Activated CD4-positive, alpha-beta T cell treated with anti-CD3 and anti-CD28 coated beads for 48 hours (primary cell): ENCODE measurements around the gene NTNG2.
A peak's percentile ranks its signal among the peaks of the same experiment; 100 is the strongest.

Source experiments
- DNase-seq: peaks from one replicate; pipeline ENCODE4 v3.0.0-alpha.2; 2020

The NTNG2 gene

DNA sequence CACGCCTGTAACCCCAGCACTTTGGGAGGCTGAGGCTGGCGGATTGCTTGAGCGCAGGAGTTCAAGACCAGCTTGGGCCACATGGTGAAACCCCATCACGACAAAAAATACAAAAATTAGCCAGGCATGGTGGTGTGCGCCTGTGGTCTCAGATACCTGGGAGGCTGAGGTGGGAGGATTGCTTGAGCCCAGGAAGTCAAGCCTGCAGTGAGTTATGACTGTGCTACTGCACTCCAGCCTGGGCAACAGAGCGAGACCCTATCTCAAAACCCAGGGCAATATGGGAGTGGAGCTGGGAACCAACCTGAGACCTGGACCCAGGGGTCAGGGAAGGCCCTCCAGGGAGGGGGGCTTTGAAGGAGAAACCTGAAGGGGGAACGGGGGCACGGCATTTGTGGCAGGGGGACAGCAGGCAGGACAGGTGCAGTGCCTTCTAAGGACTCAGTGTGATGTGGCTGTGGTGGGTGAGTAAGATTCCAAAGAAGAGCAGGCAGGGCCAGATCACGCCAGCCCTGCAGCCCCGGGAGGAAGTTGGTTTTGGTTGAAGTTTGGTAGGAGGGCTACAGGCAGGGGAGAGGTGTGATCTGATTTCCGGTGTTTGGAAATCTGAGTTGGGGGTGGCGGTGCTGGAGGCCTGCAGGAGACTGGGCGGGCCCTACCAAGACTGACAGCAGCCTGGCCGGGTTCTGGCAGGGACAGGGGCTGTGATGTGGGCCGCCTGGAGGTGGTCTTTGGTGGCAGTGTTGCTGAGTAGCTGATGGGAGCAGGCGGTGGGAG, 46.2 kb downstream of the NTNG2 start:
- peak; percentile 29 for DNase-seq

DNA sequence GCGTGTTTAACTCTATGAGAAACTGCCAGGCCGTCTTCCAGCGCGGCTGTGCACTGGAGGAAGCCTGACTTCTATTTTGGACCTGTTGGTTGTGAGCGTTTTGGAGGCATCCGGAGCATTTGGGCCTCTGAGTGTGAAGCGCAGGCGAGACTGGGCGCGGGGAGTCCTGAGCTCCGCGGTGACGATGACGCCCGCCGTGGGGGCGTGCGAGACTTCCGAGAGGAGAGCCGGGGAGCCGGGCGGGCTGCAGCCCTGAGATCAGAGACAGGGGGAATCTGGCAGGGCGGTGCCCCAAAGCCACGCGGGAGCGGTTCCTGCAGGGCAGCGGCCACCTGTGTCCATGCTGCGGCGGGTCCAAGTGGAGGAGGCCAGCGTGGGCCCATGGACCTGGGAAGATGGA, 47.4 kb downstream of the NTNG2 start:
- DNase-seq: no peak

- peak; percentile 51 for DNase-seq
Measured at GRCh38 chr9:132210472-132211145, 48.8 kb downstream of the NTNG2 start.

- no peak for DNase-seq
Measured at GRCh38 chr9:132211570-132211969, 49.7 kb downstream of the NTNG2 start.

- no peak for DNase-seq
Measured at GRCh38 chr9:132214027-132214622, 52.3 kb downstream of the NTNG2 start.

DNA sequence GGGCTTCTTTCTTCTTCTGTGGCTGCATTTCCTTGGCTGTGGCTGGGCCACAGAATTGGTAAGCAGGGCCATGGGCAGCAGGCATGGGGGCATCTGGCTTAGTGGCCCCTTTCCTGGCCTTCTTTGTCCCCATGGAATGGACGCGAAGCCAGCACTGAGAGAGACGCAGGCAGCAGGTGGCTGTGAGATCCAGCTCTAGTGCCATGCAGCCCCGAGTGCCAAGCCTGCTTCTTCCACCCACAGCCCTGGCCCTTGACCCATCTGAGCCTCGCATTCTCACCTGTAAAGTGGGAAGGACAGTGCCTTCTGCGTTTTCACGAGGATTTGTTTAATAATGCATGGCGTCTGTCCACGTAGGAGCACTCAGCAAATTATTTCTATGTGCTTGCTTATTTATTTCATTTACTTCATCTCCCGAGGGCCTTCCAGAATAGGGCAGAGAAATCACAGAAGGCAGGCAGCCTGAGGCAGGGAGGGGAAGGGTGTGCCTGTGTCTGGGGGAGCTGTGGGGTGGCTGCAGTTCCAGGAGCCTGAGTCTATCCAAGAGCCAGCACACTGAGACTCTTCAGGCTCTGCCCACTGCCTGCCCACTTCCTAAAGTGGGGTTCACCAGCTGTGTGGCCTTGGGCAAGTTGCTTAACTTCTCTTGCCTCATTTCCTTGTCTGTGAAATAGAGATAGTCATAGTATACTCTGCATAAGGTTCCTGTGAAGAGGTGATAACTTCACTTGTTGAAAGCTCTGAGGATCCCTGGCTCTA, 55.2 kb downstream of the NTNG2 start:
- DNase-seq: no peak

- no peak for DNase-seq
Measured at GRCh38 chr9:132218208-132218607, 56.4 kb downstream of the NTNG2 start.

DNA sequence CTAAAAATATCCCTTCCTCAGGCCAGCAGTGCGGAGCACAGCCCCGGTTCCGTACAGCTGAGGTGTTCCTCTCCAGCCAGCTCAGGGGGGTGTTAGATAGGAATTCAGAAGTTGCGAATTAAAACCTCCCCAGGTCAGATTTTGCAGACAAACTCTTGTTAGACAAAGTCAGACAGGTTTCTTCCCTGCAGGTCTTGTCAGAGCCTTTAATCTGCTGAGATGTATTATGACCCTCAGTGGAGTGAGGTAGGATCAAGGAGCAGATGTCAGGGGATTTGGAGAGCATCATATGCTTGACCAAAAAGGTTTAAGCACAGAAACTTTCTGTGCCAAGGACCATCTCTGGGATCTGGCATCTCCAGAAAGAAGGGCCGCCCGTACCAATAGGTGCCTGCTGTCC, 60.1 kb downstream of the NTNG2 start:
- DNase-seq: no peak

GRCh38 chr9:132224645-132225044, 62.8 kb downstream of the NTNG2 start:
- no peak for DNase-seq

DNA sequence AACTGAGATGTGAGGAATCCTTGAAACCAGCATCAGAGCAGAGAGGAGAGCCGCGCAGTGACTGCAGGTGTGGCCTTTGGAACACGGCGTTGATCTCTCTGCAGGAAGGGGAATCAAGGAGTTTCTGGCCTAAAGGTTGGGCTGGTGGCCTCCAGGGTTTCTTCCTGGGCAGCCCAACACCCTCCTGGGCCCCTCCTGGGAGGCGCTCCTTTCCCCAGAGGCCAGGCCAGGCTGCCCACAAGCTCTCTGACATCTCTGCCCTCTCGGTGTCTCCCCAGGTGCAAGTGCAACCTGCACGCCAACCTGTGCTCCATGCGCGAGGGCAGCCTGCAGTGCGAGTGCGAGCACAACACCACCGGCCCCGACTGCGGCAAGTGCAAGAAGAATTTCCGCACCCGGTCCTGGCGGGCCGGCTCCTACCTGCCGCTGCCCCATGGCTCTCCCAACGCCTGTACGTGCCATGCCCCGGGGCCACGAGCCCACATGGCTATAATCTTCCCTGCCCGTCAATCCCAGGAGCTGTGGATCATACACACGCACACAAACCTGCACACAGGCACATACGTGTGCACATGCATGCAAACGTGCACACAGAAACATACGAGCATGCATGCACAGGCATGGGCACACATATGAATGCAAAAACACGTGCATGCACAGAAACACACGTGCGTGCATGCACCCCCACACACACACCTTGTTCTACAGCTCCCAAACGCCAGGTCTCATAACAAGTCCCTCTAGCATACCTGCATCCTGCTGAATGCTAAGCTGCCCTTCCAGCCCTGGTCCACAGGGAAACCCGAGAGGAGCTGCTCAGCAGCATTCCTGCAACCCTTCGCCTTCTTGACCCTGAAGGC, 64.9 kb downstream of the NTNG2 start:
- no peak for DNase-seq

DNA sequence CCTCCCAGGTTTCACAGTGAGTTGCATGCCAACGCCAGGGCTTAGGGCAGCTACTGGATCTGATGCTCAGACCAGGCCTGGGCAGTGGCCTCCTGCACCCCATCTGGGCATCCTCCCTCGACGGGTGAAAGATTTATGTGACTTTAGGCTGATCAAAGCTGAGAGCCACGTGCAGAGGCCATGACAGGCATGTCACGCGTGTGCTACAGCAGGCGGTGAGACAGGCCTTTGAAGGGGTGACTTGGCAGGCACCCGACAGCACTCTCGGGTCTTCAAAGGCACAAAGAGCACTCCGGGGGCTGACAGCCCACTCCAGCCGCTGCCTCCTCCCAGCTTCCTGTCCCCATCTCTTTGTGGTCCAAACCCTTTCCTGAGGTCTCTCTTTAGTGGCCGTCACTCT, 66.2 kb downstream of the NTNG2 start:
- no peak for DNase-seq

- DNase-seq: no peak
Measured at GRCh38 chr9:132230605-132231004, 68.7 kb downstream of the NTNG2 start.

DNA sequence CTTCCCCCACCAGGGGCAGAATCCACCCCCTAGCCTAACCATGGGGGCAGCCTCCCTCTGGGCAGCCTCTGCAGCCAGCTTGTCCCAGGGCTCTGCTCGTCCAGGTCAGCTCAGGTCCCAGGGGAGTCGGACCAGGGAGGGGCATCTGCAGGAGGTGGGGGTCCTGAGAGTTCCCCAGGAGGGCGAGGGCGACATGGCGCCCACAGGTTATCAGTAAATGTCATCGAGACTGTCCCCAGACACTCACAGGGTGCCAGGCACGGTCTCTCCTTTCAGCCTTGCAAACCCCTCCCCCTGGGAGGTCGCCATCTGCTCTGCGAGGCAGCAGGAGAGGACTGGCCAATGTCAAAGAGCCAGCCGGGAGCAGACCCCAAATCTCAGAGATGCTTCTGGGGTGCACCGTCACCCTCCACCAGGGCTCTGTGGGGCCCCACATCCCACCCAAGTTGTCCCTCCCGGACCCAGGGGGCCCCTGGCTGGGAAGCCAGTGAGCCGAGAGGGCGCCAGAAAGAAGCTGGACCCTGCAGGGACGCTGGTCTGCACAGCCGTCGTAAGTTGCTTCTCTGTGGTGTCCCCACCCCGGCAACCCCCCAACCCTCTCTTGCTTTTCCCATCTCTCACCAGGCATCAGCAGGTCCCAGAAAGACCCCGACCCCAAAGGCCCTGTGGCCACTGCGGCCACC, 69.3 kb downstream of the NTNG2 start:
- no peak for DNase-seq

- no peak for DNase-seq
Measured at GRCh38 chr9:132232522-132232921, 70.7 kb downstream of the NTNG2 start.

DNA sequence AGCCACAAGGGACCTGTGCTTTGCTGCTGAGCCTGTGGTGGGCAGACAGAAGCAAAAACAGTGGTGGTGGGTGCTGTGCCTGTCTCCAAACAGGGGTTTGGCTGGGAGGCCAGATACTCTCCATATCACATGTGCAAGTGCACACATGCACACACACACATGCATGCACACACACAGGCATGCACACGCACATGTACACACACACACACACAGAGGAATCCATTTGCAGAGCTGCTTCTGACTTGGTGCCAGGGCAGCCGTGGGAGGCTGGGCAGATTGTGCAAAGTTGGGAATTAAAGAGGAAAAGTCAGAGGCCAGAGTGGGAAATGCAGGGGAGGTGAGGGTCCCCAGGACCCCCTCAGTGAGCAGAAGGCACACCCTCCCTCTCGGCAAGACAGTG, 71.3 kb downstream of the NTNG2 start:
- DNase-seq: no peak

DNA sequence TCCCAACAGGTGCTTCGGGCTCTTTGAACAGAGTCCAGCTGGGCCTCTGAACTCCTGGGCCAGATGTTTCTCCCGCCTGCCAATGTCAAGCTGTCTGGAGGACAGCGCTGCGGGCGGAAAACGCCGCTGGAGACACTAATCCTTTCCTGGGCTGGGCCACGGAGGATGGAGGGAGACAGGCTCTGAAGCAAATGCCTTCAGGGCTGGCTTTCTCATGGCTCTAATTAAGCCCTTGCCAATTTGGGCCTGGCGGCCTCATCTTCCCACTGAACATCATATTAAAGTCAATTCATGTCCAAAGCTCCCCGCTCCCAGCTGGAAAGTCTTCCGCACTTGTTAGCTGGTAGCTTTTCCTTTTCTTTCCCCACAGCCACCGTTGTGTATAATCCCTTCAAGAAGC, 72.7 kb downstream of the NTNG2 start:
- no peak for DNase-seq

- no peak for DNase-seq
Measured at GRCh38 chr9:132235125-132235524, 73.3 kb downstream of the NTNG2 start.

GRCh38 chr9:132235894-132236661, 74.2 kb downstream of the NTNG2 start:
- DNase-seq: peak; percentile 88

GRCh38 chr9:132236662-132237311, 74.9 kb downstream of the NTNG2 start:
- no peak for DNase-seq

DNA sequence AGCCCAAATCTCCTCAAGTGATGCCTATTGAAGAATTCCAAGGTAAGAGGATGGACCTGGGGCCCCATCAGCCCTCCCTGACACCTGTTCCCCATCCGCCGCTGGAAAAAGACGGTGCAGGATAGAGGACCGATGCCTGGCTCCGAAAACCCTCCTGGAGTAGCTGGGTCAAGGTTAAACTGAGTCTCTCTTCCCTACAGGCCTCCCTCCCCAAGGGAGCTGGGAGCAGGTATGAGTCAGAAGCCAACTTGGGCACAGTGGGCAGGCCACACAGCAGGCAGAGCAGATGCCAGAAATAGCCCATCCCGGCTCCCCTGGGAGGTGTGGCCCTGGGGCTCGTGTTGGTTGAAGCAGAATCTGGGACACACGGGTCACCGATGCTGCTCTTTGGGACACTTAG, 75.6 kb downstream of the NTNG2 start:
- DNase-seq: no peak
